K562 (cell line): Measurements from ENCODE around the gene CIAO2A. TPM values are rescaled to one million over a fixed set of nuclear protein-coding genes. Genes with fewer than 3 reads are reported as not detected.

Experiments used
- ARID3B ChIP-seq: fragments of 250-450 bp; sonication (Bioruptor Pico); IDR thresholded peaks from 2 replicates; pipeline ENCODE4 v1.4.0; 2020; ENCODE audit warnings: borderline replicate concordance
- CHD7 ChIP-seq: fragments of 200-600 bp; sonication (generic); IDR thresholded peaks from one replicate; pipeline ENCODE4 v1.6.1; 2012; ENCODE audit warnings: mild to moderate bottlenecking, low read depth, low read length, inconsistent platforms
- GATAD2B ChIP-seq: fragments of 450-650 bp; IDR thresholded peaks from 2 replicates; pipeline ENCODE4 v1.6.1; 2017; ENCODE audit warnings: mild to moderate bottlenecking, borderline replicate concordance
- HIVEP1 ChIP-seq: fragments of 250-450 bp; sonication (Bioruptor Pico); IDR thresholded peaks from 2 replicates; pipeline ENCODE4 v1.4.0; 2020; ENCODE audit warnings: mild to moderate bottlenecking
- HNRNPUL1 ChIP-seq: fragments of 200-400 bp; formaldehyde crosslinking; IDR thresholded peaks from 2 replicates; pipeline ENCODE4 v1.6.1; 2017; ENCODE audit warnings: low read length
- MCM2 ChIP-seq: fragments of 450-650 bp; IDR thresholded peaks from 2 replicates; pipeline ENCODE4 v1.6.1; 2017; ENCODE audit warnings: low read depth, mild to moderate bottlenecking
- NCOA4 ChIP-seq: fragments of 450-650 bp; IDR thresholded peaks from 2 replicates; pipeline ENCODE4 v1.6.1; 2018; ENCODE audit warnings: mild to moderate bottlenecking; ENCODE audit not compliant: partially characterized antibody
- POLR3G ChIP-seq: IDR thresholded peaks from 2 replicates; pipeline ENCODE4 v1.6.1; 2011; ENCODE audit not compliant: insufficient read length, insufficient replicate concordance; ENCODE audit errors: extremely low read depth
- SIRT6 ChIP-seq: IDR thresholded peaks from one replicate; pipeline ENCODE4 v1.6.1; 2012; ENCODE audit warnings: low read depth, mild to moderate bottlenecking, control low read depth, inconsistent platforms, low read length, moderate library complexity
- TARDBP ChIP-seq: fragments of 450-650 bp; IDR thresholded peaks from 2 replicates; pipeline ENCODE4 v1.6.1; 2016
- TEAD4 ChIP-seq, 2 experiments: sonication (generic) in 1 of 2; formaldehyde crosslinking in 1 of 2; IDR thresholded peaks; 2 replicates each; pipeline versions ENCODE4 v1.6.1 to v1.8.0; 2012 to 2022; ENCODE audit warnings: borderline replicate concordance in 1 of 2, inconsistent platforms in 1 of 2, low read length in 1 of 2, mild to moderate bottlenecking in 1 of 2, missing genetic modification reagents in 1 of 2
- ZBTB2 ChIP-seq: fragments of 450-650 bp; IDR thresholded peaks from 2 replicates; pipeline ENCODE4 v1.6.1; 2016; ENCODE audit warnings: antibody characterized with exemption
- ZNF695 ChIP-seq: fragments of 450-650 bp; formaldehyde crosslinking; IDR thresholded peaks from 2 replicates; pipeline ENCODE4 v1.4.0; 2020; ENCODE audit warnings: mild to moderate bottlenecking, moderate library complexity
- polyA plus RNA-seq, 8 experiments: library from polyadenylated mRNA; depleted of rRNA in 4 of 8; stranded (reverse) in 5 of 8; unstranded in 3 of 8; fragments of >200 nt; fragmentation: Nextera tagmentation in 2 of 8; fragmentation: Illumina TruSeq in 1 of 8; extraction: Ambion mirVana in 2 of 8; extraction: Trizol in 1 of 8; gene quantifications; 2 replicates each; pipeline versions ENCODE4 v1.2.1 to v1.2.3, GENCODE V29; 2011 to 2014; ENCODE audit warnings: inconsistent platforms in 1 of 8, missing spikeins in 1 of 8
- total RNA-seq, 7 experiments: library from RNA; depleted of rRNA in 6 of 7; stranded (reverse); fragments of >200 nt in 6 of 7; fragmentation: Illumina TruSeq in 2 of 7; extraction: Trizol in 2 of 7; gene quantifications; 2 replicates each; pipeline versions ENCODE4 v1.2.1 to v1.2.3, GENCODE V29; 2011 to 2021; ENCODE audit warnings: low replicate concordance in 1 of 7

The CIAO2A gene
- total and polyA plus RNA-seq, 9 of the 15 experiments (the other 6 are each of a cell fraction or from before 2014, with no cell fraction given) = 161 to 429 (median 313) TPM

GRCh38 chr15:64092864-64093626 lies 593 bp downstream of the CIAO2A start (continued):
- TF ChIP-seq CHD7 (no peak), HIVEP1 (CRISPR knock-in tag) (no peak), POLR3G (no peak), TARDBP (no peak), ZBTB2 (0 out of 2 replicates have a peak, but pooled peaks have one; percentile 12), ZNF695 (CRISPR knock-in tag) (no peak), ARID3B (CRISPR knock-in tag) (no peak), NCOA4 (no peak), MCM2 (no peak), HNRNPUL1 (0 out of 2 replicates have a peak, but pooled peaks have one; percentile 35), TEAD4 (IDR thresholded peaks at IDR 0.05; ENCODE audit: low read length) (no peak; the same call in 1 of the 2 replicates), TEAD4 (CRISPR knock-in tag; IDR thresholded peaks at IDR 0.05; ENCODE audit: borderline replicate concordance) (no peak), GATAD2B (no peak), SIRT6 (no peak)
